Glutamatergic neuron (in vitro differentiated cells): ENCODE measurements around the gene ADGRE2. TPM values are rescaled to one million over a fixed set of nuclear protein-coding genes. Genes with fewer than 3 reads are reported as not detected.

Experiments
- DNase-seq: peaks from one replicate; pipeline ENCODE4 v3.0.0; 2022
- H3K27ac Mint-ChIP-seq: one replicate; pipeline ENCODE4 v1.8.0; 2020; ENCODE audit warnings: mild to moderate bottlenecking, mixed read lengths, inconsistent platforms; ENCODE audit not compliant: unreplicated experiment
- H3K27me3 Mint-ChIP-seq: one replicate; pipeline ENCODE4 v1.8.0; 2020; ENCODE audit warnings: mild to moderate bottlenecking, moderate library complexity, mixed read lengths, inconsistent platforms; ENCODE audit not compliant: unreplicated experiment
- H3K36me3 Mint-ChIP-seq: one replicate; pipeline ENCODE4 v1.8.0; 2020; ENCODE audit warnings: mild to moderate bottlenecking, mixed read lengths, inconsistent platforms; ENCODE audit not compliant: unreplicated experiment
- H3K4me1 Mint-ChIP-seq: one replicate; pipeline ENCODE4 v1.8.0; 2020; ENCODE audit warnings: mild to moderate bottlenecking, low read depth, mixed read lengths, inconsistent platforms; ENCODE audit not compliant: unreplicated experiment
- H3K4me3 Mint-ChIP-seq: one replicate; pipeline ENCODE4 v1.8.0; 2020; ENCODE audit warnings: mild to moderate bottlenecking, mixed read lengths, inconsistent platforms; ENCODE audit not compliant: unreplicated experiment
- H3K9me3 Mint-ChIP-seq: one replicate; pipeline ENCODE4 v1.8.0; 2020; ENCODE audit warnings: mild to moderate bottlenecking, moderate library complexity, mixed read lengths, inconsistent platforms; ENCODE audit not compliant: unreplicated experiment
- total RNA-seq: library from RNA; stranded (reverse); fragmentation: NEBNext Ultra II Directional; extraction: Animal tissue kit (Norgen Biotek cat#: 25700); gene quantifications from one replicate; pipeline ENCODE4 v1.2.1, GENCODE V29; 2021; ENCODE audit not compliant: unreplicated experiment
- TF ChIP-seq, protein P1 (sequence below): fragments of 200-600 bp; sonication (generic); IDR thresholded peaks from one replicate; pipeline ENCODE4 v1.5.0; 2021; ENCODE audit not compliant: partially characterized antibody, unreplicated experiment

The ADGRE2 gene
- total RNA-seq, 1 donor from 2014 or later, result 0.66 TPM

DNA sequence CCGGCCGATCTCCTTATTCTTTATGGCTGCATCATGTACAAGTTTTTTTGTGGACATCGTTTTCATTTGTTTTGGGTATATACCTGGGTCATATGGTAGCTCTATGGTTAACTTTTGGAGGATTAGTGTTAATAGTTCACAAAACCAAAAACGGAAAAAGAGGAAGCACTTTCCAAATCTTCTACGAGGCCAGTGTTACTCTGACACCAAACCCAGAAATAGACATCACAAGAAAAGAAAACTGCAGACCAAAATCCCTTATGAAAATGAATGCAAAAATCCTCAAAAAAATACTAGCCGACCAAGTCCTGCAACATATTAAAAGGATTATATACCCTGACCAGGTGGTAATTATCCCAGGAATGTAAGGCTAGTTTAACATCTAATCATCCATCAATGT is 29.8 kb downstream of the ADGRE2 start:
- no peak for DNase-seq
- Mint-ChIP-seq H3K4me1 (no peaks in the 10 kb centered on the region), H3K4me3 (no peak overlapping the region), H3K27ac (no peak overlapping the region), H3K36me3 (peaks cover 6% of the 10 kb centered on the region), H3K9me3 (peaks cover 2% of the 10 kb centered on the region), H3K27me3 (no peaks in the 10 kb centered on the region)
- TF ChIP-seq, protein P1, sequence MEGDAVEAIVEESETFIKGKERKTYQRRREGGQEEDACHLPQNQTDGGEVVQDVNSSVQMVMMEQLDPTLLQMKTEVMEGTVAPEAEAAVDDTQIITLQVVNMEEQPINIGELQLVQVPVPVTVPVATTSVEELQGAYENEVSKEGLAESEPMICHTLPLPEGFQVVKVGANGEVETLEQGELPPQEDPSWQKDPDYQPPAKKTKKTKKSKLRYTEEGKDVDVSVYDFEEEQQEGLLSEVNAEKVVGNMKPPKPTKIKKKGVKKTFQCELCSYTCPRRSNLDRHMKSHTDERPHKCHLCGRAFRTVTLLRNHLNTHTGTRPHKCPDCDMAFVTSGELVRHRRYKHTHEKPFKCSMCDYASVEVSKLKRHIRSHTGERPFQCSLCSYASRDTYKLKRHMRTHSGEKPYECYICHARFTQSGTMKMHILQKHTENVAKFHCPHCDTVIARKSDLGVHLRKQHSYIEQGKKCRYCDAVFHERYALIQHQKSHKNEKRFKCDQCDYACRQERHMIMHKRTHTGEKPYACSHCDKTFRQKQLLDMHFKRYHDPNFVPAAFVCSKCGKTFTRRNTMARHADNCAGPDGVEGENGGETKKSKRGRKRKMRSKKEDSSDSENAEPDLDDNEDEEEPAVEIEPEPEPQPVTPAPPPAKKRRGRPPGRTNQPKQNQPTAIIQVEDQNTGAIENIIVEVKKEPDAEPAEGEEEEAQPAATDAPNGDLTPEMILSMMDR, result no peak

DNA sequence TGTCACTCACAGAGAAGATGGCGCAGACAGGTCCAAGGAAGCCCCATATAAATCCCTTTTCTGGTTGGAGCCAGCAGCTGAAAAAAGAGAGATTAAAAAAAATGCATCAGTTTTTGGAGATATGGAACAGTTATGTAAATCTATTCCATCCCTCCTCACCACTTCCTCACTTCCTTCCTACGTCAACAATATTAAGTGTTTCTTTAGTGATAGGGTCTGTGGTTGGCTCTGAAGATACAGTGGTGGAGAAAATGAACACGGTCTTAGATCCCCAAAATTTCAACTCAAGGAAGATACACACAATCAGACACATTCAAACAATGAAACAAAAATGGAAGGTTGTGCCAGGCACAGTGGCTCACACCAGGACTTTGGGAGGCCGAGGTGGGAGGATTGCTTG is 31.5 kb downstream of the ADGRE2 start:
- no peak overlapping the region for H3K27ac Mint-ChIP-seq
- H3K27me3 Mint-ChIP-seq, result no peaks in the 10 kb centered on the region
- peaks cover 6% of the 10 kb centered on the region for H3K36me3 Mint-ChIP-seq
- H3K9me3 Mint-ChIP-seq, result peaks cover 2% of the 10 kb centered on the region
- no peak overlapping the region for H3K4me3 Mint-ChIP-seq
- no peaks in the 10 kb centered on the region for H3K4me1 Mint-ChIP-seq
- DNase-seq, result no peak
- TF ChIP-seq, protein P1, result no peak

DNA sequence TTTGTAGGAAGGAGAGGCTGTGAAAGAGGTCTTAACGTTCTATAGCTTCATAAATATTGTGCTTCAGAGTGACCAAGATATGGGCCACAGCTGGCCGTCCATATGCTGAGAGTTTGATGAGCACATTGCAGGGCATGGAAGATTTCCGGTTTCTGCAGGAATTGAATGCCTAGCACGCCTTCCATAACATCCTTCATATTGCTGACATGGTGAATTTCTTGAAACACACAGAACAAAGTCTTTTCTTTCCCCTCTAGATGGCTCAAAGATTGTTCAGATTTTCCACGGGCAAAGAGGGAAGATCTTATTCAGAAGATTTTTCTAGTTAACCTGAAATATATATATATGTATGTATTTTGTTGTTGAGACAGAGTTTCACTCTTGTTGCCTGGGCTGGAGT is 42.4 kb downstream of the ADGRE2 start:
- Mint-ChIP-seq H3K27me3 (peaks cover 2% of the 10 kb centered on the region), H3K27ac (no peak overlapping the region), H3K4me1 (no peaks in the 10 kb centered on the region), H3K36me3 (peaks cover 5% of the 10 kb centered on the region), H3K9me3 (peaks cover 4% of the 10 kb centered on the region), H3K4me3 (no peak overlapping the region)
- TF ChIP-seq, protein P1, result no peak
- DNase-seq, result no peak

DNA sequence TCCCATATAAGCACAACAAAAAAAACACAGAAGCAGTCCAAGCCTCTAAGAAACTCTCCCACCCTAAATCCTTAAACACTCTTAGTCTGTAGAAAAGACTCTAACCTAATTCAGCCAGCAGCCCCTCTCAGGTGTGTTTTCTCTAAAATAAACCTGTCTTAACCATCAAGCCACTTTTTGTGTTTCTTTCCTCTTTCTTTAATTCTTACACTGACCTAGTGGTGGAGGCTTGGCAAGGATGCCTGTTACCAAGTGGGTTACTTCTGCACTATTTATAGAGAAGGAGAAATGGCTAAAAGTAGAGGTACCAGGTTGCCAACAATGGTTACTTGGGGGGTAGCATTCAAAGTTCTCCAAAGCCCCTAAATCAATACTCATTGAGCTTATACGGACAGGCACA is 44.8 kb downstream of the ADGRE2 start:
- Mint-ChIP-seq H3K9me3 (peaks cover 6% of the 10 kb centered on the region), H3K27me3 (peaks cover 2% of the 10 kb centered on the region), H3K4me1 (no peaks in the 10 kb centered on the region), H3K36me3 (no peaks in the 10 kb centered on the region), H3K4me3 (no peak overlapping the region), H3K27ac (no peak overlapping the region)
- DNase-seq, result no peak
- TF ChIP-seq, protein P1, result no peak

DNA sequence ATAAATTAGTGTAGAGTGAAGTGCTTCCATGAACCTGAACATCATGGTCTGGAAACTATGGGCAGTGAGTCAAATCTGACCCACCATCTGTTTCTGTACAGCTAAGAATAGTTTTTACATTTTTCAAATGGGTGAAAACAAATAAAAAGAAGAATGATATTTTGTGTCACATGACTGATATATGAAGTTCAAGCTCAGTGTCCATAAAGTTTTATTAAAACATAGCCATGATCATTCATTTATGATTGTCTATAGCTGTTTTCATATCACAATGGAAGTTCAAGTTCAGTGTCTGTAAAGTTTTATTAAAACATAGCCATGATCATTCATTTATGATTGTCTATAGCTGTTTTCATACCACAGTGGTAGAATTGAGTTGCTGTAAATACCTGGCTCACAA is 45.9 kb downstream of the ADGRE2 start:
- Mint-ChIP-seq H3K36me3 (peaks cover 4% of the 10 kb centered on the region), H3K27me3 (peaks cover 2% of the 10 kb centered on the region), H3K27ac (no peak overlapping the region), H3K9me3 (peaks cover 6% of the 10 kb centered on the region), H3K4me3 (no peak overlapping the region), H3K4me1 (no peaks in the 10 kb centered on the region)
- no peak for DNase-seq
- TF ChIP-seq, protein P1, result no peak
